Gastrocnemius medialis (tissue), 4 donors: ENCODE data around the gene MCCC2.
"Not testable (repeated sequence)": the region's sequence is repeated elsewhere in the genome, so short reads cannot be mapped to it uniquely, and the experiment has no call there.

Experiments
- POLR2A ChIP-seq, 2 donors: fragments of 450-650 bp; IDR thresholded peaks; one replicate each; pipeline ENCODE4 v1.6.1; 2017; ENCODE audit warnings: antibody characterized with exemption in 2 of 2, mild to moderate bottlenecking in 2 of 2, moderate library complexity in 2 of 2
- TF ChIP-seq, protein P1 (sequence below), 5 experiments: fragments of 450-650 bp in 3 of 5; fragments of 200-600 bp in 2 of 5; sonication (generic) in 2 of 5; IDR thresholded peaks in 4 of 5; conservative IDR thresholded peaks in 1 of 5; 1 replicate in 4 of 5; 2 replicates in 1 of 5; pipeline ENCODE4 v1.5.1; 2016 to 2019; ENCODE audit warnings: antibody characterized with exemption in 5 of 5, mild to moderate bottlenecking in 3 of 5, moderate library complexity in 3 of 5

- TF ChIP-seq, protein P1, sequence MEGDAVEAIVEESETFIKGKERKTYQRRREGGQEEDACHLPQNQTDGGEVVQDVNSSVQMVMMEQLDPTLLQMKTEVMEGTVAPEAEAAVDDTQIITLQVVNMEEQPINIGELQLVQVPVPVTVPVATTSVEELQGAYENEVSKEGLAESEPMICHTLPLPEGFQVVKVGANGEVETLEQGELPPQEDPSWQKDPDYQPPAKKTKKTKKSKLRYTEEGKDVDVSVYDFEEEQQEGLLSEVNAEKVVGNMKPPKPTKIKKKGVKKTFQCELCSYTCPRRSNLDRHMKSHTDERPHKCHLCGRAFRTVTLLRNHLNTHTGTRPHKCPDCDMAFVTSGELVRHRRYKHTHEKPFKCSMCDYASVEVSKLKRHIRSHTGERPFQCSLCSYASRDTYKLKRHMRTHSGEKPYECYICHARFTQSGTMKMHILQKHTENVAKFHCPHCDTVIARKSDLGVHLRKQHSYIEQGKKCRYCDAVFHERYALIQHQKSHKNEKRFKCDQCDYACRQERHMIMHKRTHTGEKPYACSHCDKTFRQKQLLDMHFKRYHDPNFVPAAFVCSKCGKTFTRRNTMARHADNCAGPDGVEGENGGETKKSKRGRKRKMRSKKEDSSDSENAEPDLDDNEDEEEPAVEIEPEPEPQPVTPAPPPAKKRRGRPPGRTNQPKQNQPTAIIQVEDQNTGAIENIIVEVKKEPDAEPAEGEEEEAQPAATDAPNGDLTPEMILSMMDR (IDR thresholded peaks at IDR 0.05 in 4 of 5, conservative IDR thresholded peaks at IDR 0.05 in 1 of 5) = not testable (repeated sequence)
- TF ChIP-seq POLR2A (IDR thresholded peaks at IDR 0.05) = not testable (repeated sequence)
Observed at GRCh38 chr5:71609916-71610315, 22.8 kb downstream of the MCCC2 start.
